A549 (cell line): ENCODE data around the gene PFN1. TPM values are rescaled to one million over a fixed set of nuclear protein-coding genes. Genes with fewer than 3 reads are reported as not detected.

Source experiments
- ATAC-seq, 2 experiments: fragments of 200-7000 bp in 1 of 2; fragments of >200 bp in 1 of 2; cut with Nextera tagmentation in 1 of 2; cut with Tn5 transposase in 1 of 2; 3 replicates each; pipeline versions ENCODE4 v1.8.0 to v1.9.1; 2018 to 2020; ENCODE audit warnings: mild to moderate bottlenecking in 1 of 2, moderate library complexity in 1 of 2
- CTCF ChIA-PET: fragments of 300-600 bp; sonication (Branson Sonifier 250); formaldehyde crosslinking; extraction: SDS; loops from one replicate; lab custom pipeline; 2021; ENCODE audit warnings: antibody characterized with exemption, inconsistent platforms; lab: Yijun Ruan, JAX
- POLR2A ChIA-PET: fragments of 350-600 bp; formaldehyde crosslinking; extraction: SDS; loops from one replicate; lab custom pipeline; 2021; ENCODE audit warnings: antibody characterized with exemption, inconsistent platforms; lab: Yijun Ruan, JAX
- DNase-seq, 2 experiments: peaks; one replicate each; pipeline versions ENCODE4 v3.0.0 to v3.0.0-alpha.2; 2011 to 2016; ENCODE audit warnings: low read depth in 1 of 2, low spot score in 1 of 2
- FAIRE-seq: peaks from 2 replicates; lab custom pipeline; 2011; peaks lifted over from hg19 to GRCh38; lab: Jason Lieb, UNC
- H3K27ac ChIP-seq, 2 experiments: fragments of >200 bp; sonication (Bioruptor Twin); formaldehyde crosslinking; 3 replicates each; pipeline ENCODE4 v1.5.1; 2016 to 2017
- H3K4me1 ChIP-seq: fragments of >200 bp; sonication (Bioruptor Twin); formaldehyde crosslinking; 3 replicates; pipeline ENCODE4 v1.6.1; 2016
- H3K4me2 ChIP-seq: fragments of >200 bp; sonication (Bioruptor Twin); formaldehyde crosslinking; 3 replicates; pipeline ENCODE4 v1.6.1; 2016
- H3K4me3 ChIP-seq: fragments of >200 bp; sonication (Bioruptor Twin); formaldehyde crosslinking; 3 replicates; pipeline ENCODE4 v1.5.1; 2016
- H3K9me3 ChIP-seq: fragments of >200 bp; sonication (Bioruptor Twin); formaldehyde crosslinking; 3 replicates; pipeline ENCODE4 v1.6.1; 2016
- BCL3 ChIP-seq: fragments of >200 bp; sonication (Bioruptor Twin); formaldehyde crosslinking; IDR thresholded peaks from 3 replicates; pipeline ENCODE4 v1.6.1; 2016
- CBX2 ChIP-seq: fragments of 200-600 bp; sonication (generic); IDR thresholded peaks from 2 replicates; pipeline ENCODE4 v1.6.1; 2016; ENCODE audit warnings: low read depth, mild to moderate bottlenecking, borderline replicate concordance
- CHD2 ChIP-seq: fragments of 150-350 bp; IDR thresholded peaks from 2 replicates; pipeline ENCODE4 v1.6.1; 2014; ENCODE audit warnings: low read length; ENCODE audit not compliant: partially characterized antibody
- CTCF ChIP-seq: fragments of >200 bp; sonication (Bioruptor Twin); formaldehyde crosslinking; IDR thresholded peaks from 3 replicates; pipeline ENCODE4 v1.5.1; 2016
- E2F6 ChIP-seq: IDR thresholded peaks from 2 replicates; pipeline ENCODE4 v1.6.1; 2012; ENCODE audit warnings: low read depth, borderline replicate concordance
- EHF ChIP-seq: fragments of 250-450 bp; sonication (Bioruptor Pico); IDR thresholded peaks from 2 replicates; pipeline ENCODE4 v1.5.0; 2020; ENCODE audit warnings: mild to moderate bottlenecking
- ESRRA ChIP-seq: fragments of 150-350 bp; IDR thresholded peaks from 2 replicates; pipeline ENCODE4 v1.6.1; 2014; ENCODE audit warnings: mild to moderate bottlenecking, low read length, borderline replicate concordance
- FOSL2 ChIP-seq, 2 experiments: fragments of 450-650 bp in 1 of 2; fragments of >200 bp in 1 of 2; sonication (Bioruptor Twin) in 1 of 2; formaldehyde crosslinking; IDR thresholded peaks; 2 replicates each; pipeline versions ENCODE4 v1.5.0 to v1.6.1; 2016 to 2020; ENCODE audit warnings: mild to moderate bottlenecking in 1 of 2, moderate library complexity in 1 of 2
- FOXS1 ChIP-seq: fragments of 250-450 bp; sonication (Bioruptor Pico); IDR thresholded peaks from 2 replicates; pipeline ENCODE4 v1.5.0; 2020; ENCODE audit warnings: mild to moderate bottlenecking, moderate library complexity
- HES2 ChIP-seq: fragments of >200 bp; sonication (Bioruptor Twin); formaldehyde crosslinking; IDR thresholded peaks from 2 replicates; pipeline ENCODE4 v1.6.1; 2016
- HEYL ChIP-seq: fragments of 250-450 bp; sonication (Bioruptor Pico); IDR thresholded peaks from 2 replicates; pipeline ENCODE4 v1.8.0; 2021; ENCODE audit warnings: mild to moderate bottlenecking, moderate library complexity
- HOXA7 ChIP-seq: fragments of 250-450 bp; sonication (Bioruptor Pico); IDR thresholded peaks from 2 replicates; pipeline ENCODE4 v1.5.0; 2020; ENCODE audit warnings: mild to moderate bottlenecking, moderate library complexity
- HOXB13 ChIP-seq: fragments of 250-450 bp; sonication (Bioruptor Pico); IDR thresholded peaks from 2 replicates; pipeline ENCODE4 v1.5.0; 2020; ENCODE audit warnings: low read depth, mild to moderate bottlenecking, moderate library complexity
- HOXB5 ChIP-seq: fragments of 250-450 bp; sonication (Bioruptor Pico); IDR thresholded peaks from 2 replicates; pipeline ENCODE4 v1.5.0; 2020; ENCODE audit warnings: mild to moderate bottlenecking, moderate library complexity
- JUN ChIP-seq, 2 experiments: fragments of >200 bp; sonication (Bioruptor Twin); formaldehyde crosslinking; IDR thresholded peaks; 2 replicates in 1 of 2; 3 replicates in 1 of 2; pipeline ENCODE4 v1.6.1; 2016 to 2017
- KDM1A ChIP-seq: fragments of 200-600 bp; sonication (generic); IDR thresholded peaks from 2 replicates; pipeline ENCODE4 v1.6.1; 2016; ENCODE audit warnings: low read depth, mild to moderate bottlenecking
- MAZ ChIP-seq: fragments of 150-350 bp; IDR thresholded peaks from 2 replicates; pipeline ENCODE4 v1.6.1; 2014; ENCODE audit warnings: antibody characterized with exemption, low read depth, low read length, borderline replicate concordance
- MYC ChIP-seq: IDR thresholded peaks from 2 replicates; pipeline ENCODE4 v1.6.1; 2012; ENCODE audit warnings: mild to moderate bottlenecking, inconsistent platforms, low read length, improper control_type of control experiment, borderline replicate concordance
- NPAS2 ChIP-seq: fragments of 250-450 bp; sonication (Bioruptor Pico); IDR thresholded peaks from 2 replicates; pipeline ENCODE4 v1.8.0; 2022; ENCODE audit warnings: mild to moderate bottlenecking, moderate library complexity, borderline replicate concordance
- PBX3 ChIP-seq: IDR thresholded peaks from 2 replicates; pipeline ENCODE4 v1.6.1; 2012
- POLR2A ChIP-seq: IDR thresholded peaks from 2 replicates; pipeline ENCODE4 v1.6.1; 2012; ENCODE audit warnings: mild to moderate bottlenecking, low read length
- RAD21 ChIP-seq, 2 experiments: fragments of >200 bp in 1 of 2; sonication (Bioruptor Twin) in 1 of 2; formaldehyde crosslinking in 1 of 2; IDR thresholded peaks in 1 of 2; conservative IDR thresholded peaks in 1 of 2; 2 replicates in 1 of 2; 3 replicates in 1 of 2; pipeline ENCODE4 v1.6.1; 2012 to 2018; ENCODE audit warnings: inconsistent platforms in 1 of 2
- RARB ChIP-seq: fragments of 250-450 bp; sonication (Bioruptor Pico); IDR thresholded peaks from 2 replicates; pipeline ENCODE4 v1.8.0; 2021; ENCODE audit warnings: mild to moderate bottlenecking, moderate library complexity
- RCOR1 ChIP-seq: fragments of 150-350 bp; IDR thresholded peaks from 2 replicates; pipeline ENCODE4 v1.6.1; 2014; ENCODE audit warnings: antibody characterized with exemption, low read length, low read depth
- REST ChIP-seq: fragments of 200-600 bp; sonication (generic); IDR thresholded peaks from 2 replicates; pipeline ENCODE4 v1.6.1; 2016; ENCODE audit warnings: antibody characterized with exemption, mild to moderate bottlenecking, moderate library complexity
- USF2 ChIP-seq: fragments of 450-650 bp; IDR thresholded peaks from 2 replicates; pipeline ENCODE4 v1.6.1; 2014; ENCODE audit warnings: antibody characterized with exemption
- ZSCAN20 ChIP-seq: fragments of 250-450 bp; sonication (Bioruptor Pico); IDR thresholded peaks from 2 replicates; pipeline ENCODE4 v1.8.0; 2022; ENCODE audit warnings: mild to moderate bottlenecking, moderate library complexity
- WGBS: methylation state at CpG from one replicate; pipeline ENCODE4 v1.1.6; 2017; ENCODE audit errors: missing lambda C conversion rate; 5-methylcytosine and 5-hydroxymethylcytosine counted together
- polyA minus RNA-seq: library from RNA; depleted of rRNA, polyadenylated mRNA; stranded (reverse); fragments of >200 nt; gene quantifications from 2 replicates; pipeline ENCODE4 v1.2.3, GENCODE V29; 2011; rRNA and poly(A)+ RNA removed
- polyA plus RNA-seq, 4 experiments: library from polyadenylated mRNA; depleted of rRNA in 3 of 4; stranded (reverse); fragments of >200 nt; fragmentation: RNase III in 1 of 4; extraction: RNeasy Plus Mini Kit Qiagen cat#74134 plus additional on column Dnase treatment in 1 of 4; gene quantifications; 2 replicates in 3 of 4; 3 replicates in 1 of 4; pipeline ENCODE4 v1.2.3, GENCODE V29; 2011 to 2017

The PFN1 gene
- polyA plus RNA-seq (2011; rRNA removed) (1,417 and 1,732 TPM in 2 replicates), polyA plus RNA-seq (2017; fragmentation: RNase III; extraction: RNeasy Plus Mini Kit Qiagen cat#74134 plus additional on column Dnase treatment) (3,195 to 3,341 TPM (median 3,230 TPM) in 3 replicates), polyA minus RNA-seq (1,279 and 1,360 TPM in 2 replicates)
- 3,514 and 3,904 TPM in 2 replicates for polyA plus RNA-seq (2012; cell fraction: cytosol; rRNA removed)
- polyA plus RNA-seq (2012; cell fraction: nucleus; rRNA removed) = 1,698 and 2,342 TPM in 2 replicates

- ATAC-seq (peak; percentile 28 to 44), DNase-seq (peak; percentile 90 to 95), FAIRE-seq (no peak)
- H3K27ac ChIP-seq = peak within 1 kb of the TSS; percentile 99
- H3K4me2 ChIP-seq = peak within 1 kb of the TSS; percentile 99
- peak within 1 kb of the TSS; percentile 98 for H3K4me3 ChIP-seq
- H3K4me1 ChIP-seq = peaks cover 54% of the 10 kb centered on the region
- no peaks in the 10 kb centered on the region for H3K9me3 ChIP-seq
- ChIA-PET CTCF (interaction anchor here (0.6 to 1.9 kb wide), 5 partner anchors 16 to 39 kb away, joined by 3 to 7 read pairs (median 3); partner anchors contain the start of genes CAMTA2 and SPAG7), POLR2A (interaction anchor here (0.9 to 5.3 kb wide), 8 partner anchors 8 to 238 kb away, joined by 3 to 68 read pairs (median 6); partner anchors contain the start of genes ARRB2, INCA1, KIF1C and RNF167)
- WGBS = under 1% methylated on average over 47 of the region's 59 CpGs
- TF ChIP-seq RAD21 (conservative IDR thresholded peaks at IDR 0.05 in 1 of 2, IDR thresholded peaks at IDR 0.05 in 1 of 2) = no peak
- no peak for TF ChIP-seq HOXB13
- TF ChIP-seq USF2 = peak; percentile 30; the same call in 1 of the 2 replicates
- peak; percentile 81; the same call in 1 of the 2 replicates for TF ChIP-seq MAZ
- TF ChIP-seq CBX2 = no peak
- TF ChIP-seq HES2 = peak; percentile 47; the same call in 1 of the 2 replicates
- peak; percentile 94 for TF ChIP-seq POLR2A
- TF ChIP-seq EHF (CRISPR knock-in tag) = no peak
- TF ChIP-seq PBX3 = peak; percentile 49; the same call in 1 of the 2 replicates
- no peak for TF ChIP-seq NPAS2 (CRISPR knock-in tag)
- TF ChIP-seq RCOR1 = no peak
- TF ChIP-seq E2F6 = peak; percentile 25; the same call in 1 of the 2 replicates
- TF ChIP-seq HEYL = no peak
- no peak for TF ChIP-seq FOXS1 (CRISPR knock-in tag)
- 0 out of 2 replicates have a peak, but pooled peaks have one; percentile 16 for TF ChIP-seq HOXB5 (CRISPR knock-in tag)
- TF ChIP-seq MYC = peak; percentile 85
- no peak for TF ChIP-seq ESRRA
- TF ChIP-seq CTCF = no peak
- peak; percentile 25; the same call in 1 of the 2 replicates for TF ChIP-seq FOSL2 (IDR thresholded peaks at IDR 0.05)
- no peak; the same call in 1 of the 2 replicates for TF ChIP-seq FOSL2 (CRISPR knock-in tag; IDR thresholded peaks at IDR 0.05)
- peak; percentile 45; the same call in 1 of the 2 replicates for TF ChIP-seq KDM1A
- peak; percentile 52 for TF ChIP-seq CHD2
- no peak for TF ChIP-seq REST
- peak; percentile 78 to 99 for TF ChIP-seq JUN (IDR thresholded peaks at IDR 0.05)
- TF ChIP-seq HOXA7 (CRISPR knock-in tag) = no peak
- peak; percentile 94 for TF ChIP-seq BCL3
- no peak for TF ChIP-seq RARB (CRISPR knock-in tag)
- TF ChIP-seq ZSCAN20 (CRISPR knock-in tag) = no peak
These were observed at the start of gene PFN1 for GRCh38 chr17:4948166-4948930. TSS of gene PFN1 (minus strand) at chr17:4948530. CDS start at chr17:4948394, 136 bp downstream.
